Activated T-cell treated with anti-CD3 and anti-CD28 coated beads for 24 hours (primary cell): ENCODE results near the gene ERBB2.

Experiments used
- DNase-seq: peaks from one replicate; pipeline ENCODE4 v3.0.0-alpha.2; 2020; ENCODE audit warnings: low read depth

ERBB2 gene

DNA sequence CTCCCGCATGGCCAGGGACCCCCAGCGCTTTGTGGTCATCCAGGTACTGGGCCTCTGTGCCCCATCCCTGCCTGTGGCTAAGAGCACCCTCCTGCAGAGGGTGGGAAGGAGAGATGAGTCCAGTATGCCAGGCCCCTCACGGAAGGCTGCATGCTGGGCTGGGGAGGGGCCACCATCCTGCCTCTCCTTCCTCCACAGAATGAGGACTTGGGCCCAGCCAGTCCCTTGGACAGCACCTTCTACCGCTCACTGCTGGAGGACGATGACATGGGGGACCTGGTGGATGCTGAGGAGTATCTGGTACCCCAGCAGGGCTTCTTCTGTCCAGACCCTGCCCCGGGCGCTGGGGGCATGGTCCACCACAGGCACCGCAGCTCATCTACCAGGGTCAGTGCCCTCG is 26.8 kb downstream of the ERBB2 start:
- no peak for DNase-seq

DNA sequence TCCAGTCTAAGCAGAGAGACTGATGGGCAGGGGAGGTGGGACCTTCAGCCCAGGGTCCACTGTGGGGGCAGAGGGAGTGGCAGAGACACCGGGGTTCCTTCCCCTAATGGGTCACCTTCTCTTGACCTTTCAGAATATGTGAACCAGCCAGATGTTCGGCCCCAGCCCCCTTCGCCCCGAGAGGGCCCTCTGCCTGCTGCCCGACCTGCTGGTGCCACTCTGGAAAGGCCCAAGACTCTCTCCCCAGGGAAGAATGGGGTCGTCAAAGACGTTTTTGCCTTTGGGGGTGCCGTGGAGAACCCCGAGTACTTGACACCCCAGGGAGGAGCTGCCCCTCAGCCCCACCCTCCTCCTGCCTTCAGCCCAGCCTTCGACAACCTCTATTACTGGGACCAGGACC is 27.7 kb downstream of the ERBB2 start:
- no peak for DNase-seq

DNA sequence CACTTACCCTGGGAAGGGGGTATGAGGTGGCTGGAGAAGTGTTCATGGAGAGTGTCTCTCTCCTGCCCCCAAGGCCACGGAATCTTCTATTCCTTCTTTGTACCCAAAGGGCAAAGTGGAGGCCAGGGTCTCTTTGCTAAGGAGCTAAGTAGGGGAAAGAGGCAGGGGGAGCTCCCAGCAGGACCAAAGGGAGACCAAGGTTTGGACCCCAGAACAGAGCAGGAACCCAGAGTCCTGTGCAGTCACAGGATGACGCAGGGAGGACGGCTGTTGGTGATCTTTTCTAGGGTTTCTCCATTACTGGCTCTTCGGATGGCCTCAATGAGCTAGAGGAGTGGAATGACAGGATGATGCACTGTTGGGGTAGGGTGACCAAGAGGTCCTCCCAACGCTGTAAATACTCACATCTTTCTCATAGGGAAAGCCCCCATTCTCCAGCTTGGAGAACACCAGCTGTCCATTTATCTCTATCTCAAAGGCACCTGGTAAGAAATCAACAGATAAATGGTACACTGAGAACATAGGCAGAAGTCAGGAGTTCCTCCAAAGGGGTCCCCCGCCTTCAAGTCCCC is 29.5 kb downstream of the ERBB2 start:
- no peak for DNase-seq

DNA sequence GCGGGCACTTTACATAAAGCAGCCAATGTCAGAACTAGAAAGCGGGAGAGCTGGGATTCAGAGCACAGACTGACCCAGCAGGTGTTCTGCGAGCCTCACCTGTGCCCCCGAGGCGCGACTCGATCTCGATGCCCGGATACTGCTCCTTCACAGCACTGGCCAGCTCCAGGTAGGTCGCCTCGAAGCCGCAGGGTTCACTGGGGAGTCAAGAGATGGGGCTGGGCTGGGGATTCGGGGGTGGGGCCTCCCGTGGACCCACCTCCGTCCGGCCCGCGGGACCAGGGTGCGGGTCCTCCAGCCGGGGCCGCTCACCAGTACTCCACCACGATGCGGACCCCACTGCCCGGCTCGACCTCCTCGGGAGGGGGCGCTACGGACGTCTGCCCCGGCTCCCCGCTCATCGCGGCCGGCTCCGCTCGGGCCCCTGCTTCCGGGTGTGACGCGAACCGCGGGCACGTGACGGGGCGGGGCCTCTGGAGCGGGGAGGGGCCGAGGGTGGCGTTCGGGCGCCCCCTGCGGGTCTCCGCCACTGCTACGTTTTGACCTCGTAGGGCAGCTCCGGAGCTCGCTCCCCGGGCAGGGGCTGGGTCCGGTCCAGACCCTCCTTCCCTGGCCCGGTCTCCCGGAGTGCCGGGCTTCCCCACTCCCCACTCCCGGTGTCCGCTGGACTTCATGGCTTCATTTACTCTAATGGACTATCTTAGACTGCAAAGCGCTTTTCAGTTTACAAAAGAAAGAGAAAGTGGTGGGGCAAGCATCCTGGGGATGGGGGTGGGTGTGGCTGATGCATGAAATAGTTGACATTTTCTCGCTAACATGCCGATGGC is 30.4 kb downstream of the ERBB2 start, which contains the start of gene MIEN1:
Gene MIEN1 (minus strand): TSS at position 438 of the 827 bp plus-strand sequence. CDS start 37 bp downstream, at position 401.
- DNase-seq: peak; percentile 91

DNA sequence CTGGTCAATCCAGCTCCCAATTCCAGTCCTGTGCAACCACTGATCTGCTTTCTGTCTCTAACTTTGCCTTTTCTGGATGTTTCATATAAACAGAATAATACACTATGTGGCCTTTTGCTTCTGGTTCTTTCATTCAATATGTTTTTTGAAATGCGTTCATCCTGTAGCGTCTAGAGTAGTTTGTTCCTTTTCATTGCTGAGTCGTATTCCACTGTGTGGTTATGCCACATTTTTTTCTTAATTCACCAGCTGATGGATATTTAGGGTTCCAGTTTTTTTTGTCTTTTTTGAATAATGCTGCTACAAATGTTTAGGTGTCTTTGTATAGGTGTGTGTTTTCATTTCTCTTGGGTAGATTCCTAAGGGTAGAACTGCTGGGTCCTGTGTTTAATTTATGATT is 32.7 kb downstream of the ERBB2 start:
- DNase-seq: no peak

DNA sequence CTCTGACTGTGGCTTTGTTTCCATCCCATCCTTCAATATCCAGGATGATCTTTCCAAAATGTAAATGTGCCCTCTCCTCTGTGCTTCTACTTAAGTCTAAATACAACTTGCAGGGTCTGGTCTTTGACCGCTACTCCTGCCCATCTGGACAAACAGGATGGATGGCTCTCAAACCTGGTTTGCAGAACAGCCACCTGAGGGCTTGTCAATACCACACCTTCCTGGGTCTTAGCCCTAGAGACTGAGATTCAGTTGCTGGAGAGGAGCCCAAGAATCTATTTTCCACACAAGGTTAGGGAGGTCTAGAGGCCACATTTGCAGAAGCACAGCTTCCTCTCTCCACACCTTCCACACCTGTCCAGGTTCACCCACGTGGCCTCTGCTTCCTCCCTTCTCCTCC is 36.0 kb downstream of the ERBB2 start:
- DNase-seq: no peak

DNA sequence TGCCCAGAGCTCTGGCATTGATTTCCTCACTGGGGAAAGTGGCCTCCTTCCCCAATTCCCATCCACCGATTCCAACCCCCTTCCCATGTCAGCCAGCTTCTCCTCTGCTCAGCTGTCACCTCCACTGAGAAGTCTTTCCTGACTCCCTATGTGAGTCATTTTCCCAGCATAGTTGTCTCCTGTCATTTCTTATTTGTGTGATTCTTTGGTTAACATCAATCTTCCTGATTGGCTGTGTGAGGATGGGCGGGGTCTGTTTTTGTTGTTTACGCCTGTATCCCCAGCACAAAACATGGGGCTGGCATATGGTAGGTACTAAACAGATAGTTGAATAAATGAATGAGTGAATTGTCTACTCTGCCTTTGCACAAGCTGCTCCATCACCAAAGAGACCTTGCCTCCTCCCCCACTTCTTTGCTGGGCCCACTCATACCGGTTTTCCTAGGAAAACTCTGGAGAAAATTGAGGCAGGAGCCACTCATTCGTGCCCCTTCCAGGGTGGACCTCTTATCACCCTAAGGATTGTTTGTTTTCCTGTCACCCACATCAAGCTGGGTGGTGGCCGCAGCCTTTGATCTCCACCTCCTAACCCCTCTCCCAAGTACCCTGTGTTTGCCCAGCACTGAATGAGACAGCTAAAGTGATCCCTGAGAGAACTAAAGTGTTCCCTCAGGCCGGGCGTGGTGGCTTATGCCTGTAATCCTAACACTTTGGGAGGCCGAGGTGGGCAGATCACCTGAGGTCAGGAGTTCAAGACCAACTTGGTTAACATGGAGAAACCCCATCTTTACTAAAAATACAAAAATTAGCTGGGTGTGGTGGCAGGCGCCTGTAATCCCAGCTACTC is 36.7 kb downstream of the ERBB2 start:
- DNase-seq: no peak

DNA sequence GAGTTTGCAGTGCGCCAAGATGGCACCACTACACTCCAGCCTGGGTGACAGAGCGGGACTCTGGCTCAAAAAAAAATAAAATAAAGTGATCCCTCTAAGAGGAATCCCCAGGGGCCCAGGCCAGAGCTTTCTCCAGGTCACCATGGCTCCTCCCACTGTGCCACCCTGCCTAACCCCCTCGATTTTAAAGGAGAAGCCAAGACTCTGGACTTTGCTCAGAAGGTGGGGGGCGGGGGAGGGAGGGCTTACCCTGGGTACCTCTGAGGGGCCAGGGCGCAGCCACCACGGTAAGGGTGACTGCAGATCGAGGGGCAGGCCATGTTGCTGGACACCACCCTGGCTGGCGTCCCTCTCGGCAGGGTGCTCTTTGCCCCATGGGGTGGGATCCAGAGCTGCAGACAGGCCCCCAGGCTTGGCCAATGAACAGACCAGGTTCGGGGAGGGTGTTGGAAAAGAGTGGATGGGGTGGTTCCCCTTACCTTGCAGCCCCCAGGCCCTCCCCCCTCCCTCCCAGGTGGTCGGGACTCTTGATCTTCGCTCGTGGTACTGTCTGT is 37.4 kb downstream of the ERBB2 start:
- no peak for DNase-seq

DNA sequence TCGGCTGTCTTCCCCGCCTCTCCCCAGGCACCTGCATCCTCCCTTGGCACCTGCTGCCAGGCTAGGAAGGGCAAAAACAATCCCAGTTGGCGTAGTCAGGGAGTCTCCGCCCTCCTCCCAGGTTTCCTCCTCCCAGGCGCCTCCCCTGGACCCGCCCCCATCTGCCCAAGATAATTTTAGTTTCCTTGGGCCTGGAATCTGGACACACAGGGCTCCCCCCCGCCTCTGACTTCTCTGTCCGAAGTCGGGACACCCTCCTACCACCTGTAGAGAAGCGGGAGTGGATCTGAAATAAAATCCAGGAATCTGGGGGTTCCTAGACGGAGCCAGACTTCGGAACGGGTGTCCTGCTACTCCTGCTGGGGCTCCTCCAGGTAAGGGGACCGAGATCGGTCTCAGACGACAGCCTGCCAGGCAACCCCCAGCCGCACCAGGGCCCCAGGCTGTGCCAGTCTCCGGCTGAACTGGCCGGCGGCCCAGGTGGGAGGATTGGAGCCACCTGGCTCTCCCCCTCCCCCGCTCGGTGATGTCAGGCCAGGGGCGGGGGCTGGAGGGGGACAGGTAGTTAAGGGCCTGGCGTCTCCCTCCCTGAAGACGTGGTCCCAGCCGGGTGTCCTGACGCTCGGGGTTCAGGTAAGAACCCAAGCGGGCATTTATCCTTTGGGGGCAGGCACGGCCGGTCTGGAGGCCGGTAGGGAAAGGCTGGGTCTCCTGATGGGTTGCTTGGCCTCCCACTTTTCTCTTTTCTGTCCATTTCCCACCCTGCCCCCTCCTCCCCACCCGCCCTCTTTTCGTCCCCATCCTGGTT is 38.1 kb downstream of the ERBB2 start, which contains the start of gene GRB7:
Gene GRB7 (plus strand): TSS at position 179 of the 808 bp plus-strand sequence. CDS start 4,364 bp downstream, outside the sequence.
- no peak for DNase-seq

DNA sequence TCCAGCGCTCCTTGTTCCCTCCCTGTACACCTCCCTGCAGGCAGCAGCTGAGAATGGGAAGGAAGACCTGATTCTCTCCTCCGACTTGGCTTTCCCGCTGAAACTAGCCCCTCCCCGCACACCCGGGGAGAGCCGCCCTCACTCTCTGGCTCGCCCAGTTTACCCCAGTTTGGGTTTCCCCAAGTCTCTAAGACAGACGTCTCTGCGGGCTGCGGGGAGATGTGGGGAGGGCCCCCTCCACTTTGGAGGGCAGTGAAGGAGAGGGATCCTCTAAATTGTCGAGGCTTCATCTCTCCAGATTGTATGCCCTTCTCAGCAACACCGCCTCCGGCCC is 38.7 kb downstream of the ERBB2 start:
- peak; percentile 45 for DNase-seq

DNA sequence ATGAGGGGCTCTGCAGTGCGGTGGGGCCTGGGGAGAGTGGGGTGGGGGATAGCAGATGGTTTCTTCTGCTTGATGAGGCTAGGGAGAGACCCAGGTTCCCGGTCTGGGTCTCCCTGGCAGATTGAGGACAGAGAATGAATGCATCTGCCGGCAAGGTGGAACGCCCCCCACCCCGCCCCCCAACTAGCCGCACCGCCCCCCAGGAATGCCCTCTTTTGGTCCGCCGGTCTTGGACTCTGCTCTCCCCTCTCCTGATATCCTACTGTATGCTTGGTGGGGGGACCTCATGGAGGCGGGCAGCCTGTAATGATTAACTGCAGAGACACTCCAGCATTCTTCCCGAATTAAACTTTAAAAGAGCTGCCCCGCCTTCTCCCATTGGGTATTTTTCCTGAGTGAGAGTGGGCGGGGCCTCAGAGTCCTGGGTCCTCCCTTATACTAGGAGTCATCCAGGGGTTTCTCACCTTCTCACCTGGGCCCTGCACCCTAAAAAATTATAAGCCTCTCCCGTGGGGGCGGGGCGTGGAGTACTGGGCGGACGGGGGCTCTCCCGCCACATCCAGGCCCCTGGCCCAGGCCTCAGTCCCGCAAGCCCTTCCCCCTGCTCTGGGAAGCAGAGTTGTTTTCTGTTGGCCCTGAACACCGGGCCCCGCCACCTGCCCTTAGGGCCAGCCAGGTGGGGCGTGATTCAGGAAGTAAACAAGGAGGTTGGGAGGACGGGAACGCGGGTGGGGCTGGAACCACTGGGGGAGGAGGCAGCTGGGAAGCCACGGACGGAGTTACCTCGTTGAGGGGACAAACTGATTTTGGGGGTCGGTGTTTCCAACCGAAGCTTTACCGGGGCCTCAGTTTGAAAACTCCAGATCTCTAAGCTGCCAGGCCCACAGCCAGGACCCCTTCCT is 39.4 kb downstream of the ERBB2 start:
- DNase-seq: no peak

DNA sequence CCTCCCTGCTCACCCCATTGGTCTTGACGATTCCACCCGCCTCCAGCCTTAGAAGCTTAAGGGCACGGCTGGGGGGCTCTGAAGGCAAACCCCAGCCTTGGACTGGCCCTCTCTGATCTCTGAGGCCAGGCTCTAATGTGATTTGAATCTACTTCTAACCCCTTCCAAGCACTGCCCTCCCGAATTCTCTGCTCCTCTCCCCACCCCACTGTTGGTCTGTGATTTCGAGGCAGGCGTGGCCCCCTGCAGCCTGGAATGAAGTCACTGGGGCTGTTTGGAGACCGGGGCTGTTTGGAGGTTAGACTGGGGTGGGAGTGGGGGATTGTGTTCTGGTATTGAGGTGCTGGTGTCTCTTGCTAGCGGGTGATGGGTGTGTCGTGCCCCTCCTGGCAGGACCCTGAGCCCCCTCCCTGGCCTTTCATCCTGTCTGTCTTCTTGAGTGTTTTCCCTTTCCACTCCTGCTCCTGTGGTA is 40.1 kb downstream of the ERBB2 start:
- no peak for DNase-seq

DNA sequence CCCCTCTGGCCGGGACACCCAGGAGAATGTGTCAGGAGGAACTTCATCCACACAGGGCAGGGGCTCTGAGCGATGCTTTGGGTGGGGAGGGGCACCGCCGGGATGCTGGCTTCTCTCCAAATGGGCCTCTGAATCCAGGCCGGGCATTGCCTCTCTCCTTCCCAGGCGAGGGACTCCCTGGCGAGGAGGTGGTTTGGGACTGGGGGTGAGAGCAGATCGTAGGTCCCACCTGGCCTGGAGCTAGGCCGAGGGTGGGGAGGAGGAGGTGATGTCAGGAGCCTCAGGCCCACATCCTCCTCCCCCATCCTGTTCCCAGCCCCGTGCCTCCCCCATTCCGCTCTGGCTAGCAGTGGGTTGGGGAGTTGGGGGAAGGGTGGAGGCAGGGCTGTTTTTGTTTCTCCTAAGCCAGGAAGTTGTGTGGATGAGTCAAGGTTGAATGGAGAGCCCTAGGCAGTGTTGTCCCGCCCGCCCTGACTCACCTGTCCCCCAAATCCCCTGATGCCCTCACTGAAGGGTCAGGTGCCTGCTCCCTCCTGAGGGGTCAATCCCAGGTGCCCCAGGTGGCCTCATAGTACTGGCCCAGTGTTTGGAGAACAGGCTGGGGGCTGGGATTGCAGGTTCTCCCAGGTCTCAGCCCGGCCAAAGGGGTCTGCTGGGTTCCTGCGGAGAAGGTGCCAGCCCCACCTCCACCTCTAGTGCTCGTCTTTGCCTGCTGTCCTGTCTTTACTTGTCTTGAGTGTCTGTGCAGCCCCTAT is 40.7 kb downstream of the ERBB2 start:
- DNase-seq: no peak

DNA sequence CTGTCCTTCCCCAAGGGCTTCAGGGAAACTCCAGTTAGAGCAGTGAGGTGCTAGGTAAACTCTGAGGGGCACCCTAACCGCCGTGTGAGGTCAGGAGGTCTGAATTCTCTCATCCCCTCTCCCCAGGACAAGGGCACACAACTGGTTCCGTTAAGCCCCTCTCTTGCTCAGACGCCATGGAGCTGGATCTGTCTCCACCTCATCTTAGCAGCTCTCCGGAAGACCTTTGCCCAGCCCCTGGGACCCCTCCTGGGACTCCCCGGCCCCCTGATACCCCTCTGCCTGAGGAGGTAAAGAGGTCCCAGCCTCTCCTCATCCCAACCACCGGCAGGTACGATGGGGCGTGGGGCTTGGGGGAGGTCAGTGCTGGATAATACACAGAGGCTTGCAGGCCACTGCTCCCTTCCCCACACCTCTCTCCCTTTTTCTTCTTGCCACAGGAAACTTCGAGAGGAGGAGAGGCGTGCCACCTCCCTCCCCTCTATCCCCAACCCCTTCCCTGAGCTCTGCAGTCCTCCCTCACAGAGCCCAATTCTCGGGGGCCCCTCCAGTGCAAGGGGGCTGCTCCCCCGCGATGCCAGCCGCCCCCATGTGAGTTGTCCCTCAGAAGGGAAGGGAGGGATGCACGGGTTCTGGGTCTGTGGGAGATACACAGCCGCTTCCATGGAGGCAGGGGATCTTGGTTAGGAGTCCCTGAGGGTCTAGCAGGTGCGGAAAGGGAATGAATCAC is 42.4 kb downstream of the ERBB2 start:
- no peak for DNase-seq

DNA sequence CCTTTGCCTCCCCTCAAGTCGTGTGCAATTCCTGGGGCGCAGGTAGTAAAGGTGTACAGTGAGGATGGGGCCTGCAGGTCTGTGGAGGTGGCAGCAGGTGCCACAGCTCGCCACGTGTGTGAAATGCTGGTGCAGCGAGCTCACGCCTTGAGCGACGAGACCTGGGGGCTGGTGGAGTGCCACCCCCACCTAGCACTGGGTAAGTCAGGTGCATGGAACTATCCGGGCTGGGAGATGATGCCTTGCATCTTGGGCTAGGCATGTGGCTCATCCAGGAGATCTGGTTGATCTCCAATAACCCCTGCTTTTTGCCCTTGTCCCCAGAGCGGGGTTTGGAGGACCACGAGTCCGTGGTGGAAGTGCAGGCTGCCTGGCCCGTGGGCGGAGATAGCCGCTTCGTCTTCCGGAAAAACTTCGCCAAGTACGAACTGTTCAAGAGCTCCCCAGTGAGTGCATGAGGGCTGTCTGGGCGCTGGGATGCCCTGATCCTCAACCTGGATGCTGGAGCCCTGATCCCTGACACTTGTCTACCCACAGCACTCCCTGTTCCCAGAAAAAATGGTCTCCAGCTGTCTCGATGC is 43.1 kb downstream of the ERBB2 start:
- DNase-seq: no peak

DNA sequence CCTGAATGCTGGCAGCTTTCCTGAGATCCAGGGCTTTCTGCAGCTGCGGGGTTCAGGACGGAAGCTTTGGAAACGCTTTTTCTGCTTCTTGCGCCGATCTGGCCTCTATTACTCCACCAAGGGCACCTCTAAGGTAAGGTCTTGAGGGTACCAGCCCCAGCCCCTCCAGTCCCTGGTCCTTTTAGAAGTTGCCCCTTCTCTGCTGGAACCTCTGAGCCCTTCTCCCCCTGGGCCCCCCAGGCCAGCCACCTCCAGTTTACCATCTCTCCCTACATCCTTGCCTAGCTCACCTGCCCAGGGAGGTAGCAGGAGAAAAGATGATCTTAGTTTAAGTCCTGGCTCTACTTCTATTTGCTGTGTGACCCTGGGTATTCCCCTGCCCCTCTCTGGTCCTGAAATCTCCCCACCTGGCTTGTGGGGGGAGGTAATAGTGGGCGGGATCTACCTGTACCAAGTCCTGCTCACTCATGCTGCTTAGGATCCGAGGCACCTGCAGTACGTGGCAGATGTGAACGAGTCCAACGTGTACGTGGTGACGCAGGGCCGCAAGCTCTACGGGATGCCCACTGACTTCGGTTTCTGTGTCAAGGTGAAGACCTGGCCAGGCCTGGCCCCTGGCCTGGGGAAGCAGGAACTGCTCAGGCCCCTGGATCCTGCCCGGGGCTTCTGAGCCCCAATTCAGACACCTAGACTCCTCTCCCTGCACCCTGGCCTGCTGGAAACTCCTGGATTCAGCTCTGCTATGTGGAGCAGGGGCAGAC is 44.4 kb downstream of the ERBB2 start:
- DNase-seq: no peak

DNA sequence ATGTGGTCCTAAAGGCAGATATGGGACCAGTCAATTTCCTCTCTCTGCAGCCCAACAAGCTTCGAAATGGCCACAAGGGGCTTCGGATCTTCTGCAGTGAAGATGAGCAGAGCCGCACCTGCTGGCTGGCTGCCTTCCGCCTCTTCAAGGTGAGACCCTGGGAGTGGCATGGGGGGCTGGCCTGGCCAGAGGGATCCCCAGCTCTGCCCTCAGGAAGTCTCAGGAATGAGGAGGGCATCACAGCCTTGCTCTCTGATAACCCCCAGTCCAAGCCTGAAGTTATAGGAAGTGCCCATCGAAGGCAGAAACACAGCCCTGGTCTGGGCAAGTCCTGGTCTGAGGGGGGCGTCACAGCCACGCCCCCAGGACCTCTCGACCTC is 45.0 kb downstream of the ERBB2 start:
- no peak for DNase-seq
